ENCODE data around the gene YWHAG. TPM values are rescaled to one million over a fixed set of nuclear protein-coding genes. Genes with fewer than 3 reads are reported as not detected.

Gene YWHAG
- total and polyA plus RNA-seq, 2 of the 13 experiments (the other 11 are each of a cell fraction or from before 2014, with no cell fraction given), result 36.9 to 67.5 TPM

DNA sequence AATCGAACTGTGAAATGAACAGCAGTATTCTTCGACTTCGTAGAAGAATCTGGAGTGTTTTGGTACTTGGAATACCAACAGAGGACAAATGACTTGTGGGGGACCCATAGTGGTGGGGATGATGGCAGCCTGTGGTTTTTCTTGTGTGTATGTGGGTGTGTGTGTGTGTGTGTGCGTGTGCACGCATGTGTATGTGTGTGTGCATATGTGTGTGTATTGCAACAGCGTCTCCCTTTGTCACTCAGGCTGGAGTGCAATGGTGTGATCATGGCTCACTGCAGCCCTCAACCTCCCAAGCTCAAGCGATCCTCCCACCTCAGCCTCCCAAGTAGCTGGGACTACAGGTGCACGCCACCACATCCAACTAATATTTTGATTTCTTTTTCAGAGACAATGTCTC lies 9.4 kb upstream of the YWHAG start:
- in situ Hi-C loops (cut with HindIII; ENCODE audit: extremely low pct_ligation_motif_present, low pct_unique_long_range_greater_than_20kb) (no loop called here), intact Hi-C loops (cut with micrococcal nuclease; ENCODE audit: unreplicated experiment) (no loop called here)
- 0 out of 5 replicates have a peak, but pooled peaks cover 0 to under 1% of the 10 kb centered on the region in 2 experiments for H3K27me3 ChIP-seq (ENCODE audit: control insufficient read depth in 1 of 2, insufficient read depth in 2 of 2, low read length in 2 of 2)
- ChIA-PET POLR2A (no interaction called here), CTCF (ENCODE audit: low intra/inter-chr PET ratio, low total read pairs) (no interaction called here)
- ATAC-seq, result no peak
- BruUV-seq (replicated peaks), result no TSS peak
- no peaks in the 10 kb centered on the region for H3K79me2 ChIP-seq (ENCODE audit: insufficient read depth, low read length)
- H3K27ac ChIP-seq (ENCODE audit: extremely low read length, insufficient read depth, low read length), result no peak overlapping the region
- no peaks in the 10 kb centered on the region for H3K9me3 ChIP-seq (ENCODE audit: low read length)
- no peaks in the 10 kb centered on the region for H4K20me1 ChIP-seq (ENCODE audit: insufficient read depth, low read length)
- WGBS (ENCODE audit: low lambda C conversion rate), result 50% methylated on average over 5 of the region's 8 CpGs
- no peak for FAIRE-seq
- H2AFZ ChIP-seq (ENCODE audit: low read length), result no peak overlapping the region
- peaks cover 23% of the 10 kb centered on the region for H3K4me1 ChIP-seq (ENCODE audit: insufficient read depth, low read length)
- no peak for DNase-seq (ENCODE audit: low spot score)
- H3K4me3 ChIP-seq (replicated peaks in 1 of 3; ENCODE audit: insufficient read depth in 1 of 3, low read depth in 2 of 3, low read length in 3 of 3), result no peak overlapping the region
- H3K36me3 ChIP-seq (replicated peaks in 1 of 2; ENCODE audit: control insufficient read depth in 1 of 2, insufficient read depth in 2 of 2, low read length in 2 of 2), result no peaks in the 10 kb centered on the region
- H3K9ac ChIP-seq (ENCODE audit: insufficient read depth, low read depth, low read length), result no peak overlapping the region
- H3K4me2 ChIP-seq (ENCODE audit: low read depth, low read length), result no peak overlapping the region
- TF ChIP-seq MTF1 (CRISPR knock-in tag; IDR thresholded peaks at IDR 0.05) (no peak), THAP11 (CRISPR knock-in tag; IDR thresholded peaks at IDR 0.05) (no peak), TBX2 (CRISPR knock-in tag; IDR thresholded peaks at IDR 0.05; ENCODE audit: borderline replicate concordance) (no peak), MTA3 (CRISPR knock-in tag; IDR thresholded peaks at IDR 0.05) (no peak), MTF2 (CRISPR knock-in tag; IDR thresholded peaks at IDR 0.05; ENCODE audit: borderline replicate concordance) (no peak)
- TF ChIP-seq, protein P1, sequence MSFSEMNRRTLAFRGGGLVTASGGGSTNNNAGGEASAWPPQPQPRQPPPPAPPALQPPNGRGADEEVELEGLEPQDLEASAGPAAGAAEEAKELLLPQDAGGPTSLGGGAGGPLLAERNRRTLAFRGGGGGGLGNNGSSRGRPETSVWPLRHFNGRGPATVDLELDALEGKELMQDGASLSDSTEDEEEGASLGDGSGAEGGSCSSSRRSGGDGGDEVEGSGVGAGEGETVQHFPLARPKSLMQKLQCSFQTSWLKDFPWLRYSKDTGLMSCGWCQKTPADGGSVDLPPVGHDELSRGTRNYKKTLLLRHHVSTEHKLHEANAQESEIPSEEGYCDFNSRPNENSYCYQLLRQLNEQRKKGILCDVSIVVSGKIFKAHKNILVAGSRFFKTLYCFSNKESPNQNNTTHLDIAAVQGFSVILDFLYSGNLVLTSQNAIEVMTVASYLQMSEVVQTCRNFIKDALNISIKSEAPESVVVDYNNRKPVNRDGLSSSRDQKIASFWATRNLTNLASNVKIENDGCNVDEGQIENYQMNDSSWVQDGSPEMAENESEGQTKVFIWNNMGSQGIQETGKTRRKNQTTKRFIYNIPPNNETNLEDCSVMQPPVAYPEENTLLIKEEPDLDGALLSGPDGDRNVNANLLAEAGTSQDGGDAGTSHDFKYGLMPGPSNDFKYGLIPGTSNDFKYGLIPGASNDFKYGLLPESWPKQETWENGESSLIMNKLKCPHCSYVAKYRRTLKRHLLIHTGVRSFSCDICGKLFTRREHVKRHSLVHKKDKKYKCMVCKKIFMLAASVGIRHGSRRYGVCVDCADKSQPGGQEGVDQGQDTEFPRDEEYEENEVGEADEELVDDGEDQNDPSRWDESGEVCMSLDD (CRISPR knock-in tag; IDR thresholded peaks at IDR 0.05; ENCODE audit: borderline replicate concordance), result no peak
- TF ChIP-seq, protein P2, sequence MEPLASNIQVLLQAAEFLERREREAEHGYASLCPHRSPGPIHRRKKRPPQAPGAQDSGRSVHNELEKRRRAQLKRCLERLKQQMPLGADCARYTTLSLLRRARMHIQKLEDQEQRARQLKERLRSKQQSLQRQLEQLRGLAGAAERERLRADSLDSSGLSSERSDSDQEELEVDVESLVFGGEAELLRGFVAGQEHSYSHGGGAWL (CRISPR knock-in tag; IDR thresholded peaks at IDR 0.05), result no peak
- TF ChIP-seq, protein P3, sequence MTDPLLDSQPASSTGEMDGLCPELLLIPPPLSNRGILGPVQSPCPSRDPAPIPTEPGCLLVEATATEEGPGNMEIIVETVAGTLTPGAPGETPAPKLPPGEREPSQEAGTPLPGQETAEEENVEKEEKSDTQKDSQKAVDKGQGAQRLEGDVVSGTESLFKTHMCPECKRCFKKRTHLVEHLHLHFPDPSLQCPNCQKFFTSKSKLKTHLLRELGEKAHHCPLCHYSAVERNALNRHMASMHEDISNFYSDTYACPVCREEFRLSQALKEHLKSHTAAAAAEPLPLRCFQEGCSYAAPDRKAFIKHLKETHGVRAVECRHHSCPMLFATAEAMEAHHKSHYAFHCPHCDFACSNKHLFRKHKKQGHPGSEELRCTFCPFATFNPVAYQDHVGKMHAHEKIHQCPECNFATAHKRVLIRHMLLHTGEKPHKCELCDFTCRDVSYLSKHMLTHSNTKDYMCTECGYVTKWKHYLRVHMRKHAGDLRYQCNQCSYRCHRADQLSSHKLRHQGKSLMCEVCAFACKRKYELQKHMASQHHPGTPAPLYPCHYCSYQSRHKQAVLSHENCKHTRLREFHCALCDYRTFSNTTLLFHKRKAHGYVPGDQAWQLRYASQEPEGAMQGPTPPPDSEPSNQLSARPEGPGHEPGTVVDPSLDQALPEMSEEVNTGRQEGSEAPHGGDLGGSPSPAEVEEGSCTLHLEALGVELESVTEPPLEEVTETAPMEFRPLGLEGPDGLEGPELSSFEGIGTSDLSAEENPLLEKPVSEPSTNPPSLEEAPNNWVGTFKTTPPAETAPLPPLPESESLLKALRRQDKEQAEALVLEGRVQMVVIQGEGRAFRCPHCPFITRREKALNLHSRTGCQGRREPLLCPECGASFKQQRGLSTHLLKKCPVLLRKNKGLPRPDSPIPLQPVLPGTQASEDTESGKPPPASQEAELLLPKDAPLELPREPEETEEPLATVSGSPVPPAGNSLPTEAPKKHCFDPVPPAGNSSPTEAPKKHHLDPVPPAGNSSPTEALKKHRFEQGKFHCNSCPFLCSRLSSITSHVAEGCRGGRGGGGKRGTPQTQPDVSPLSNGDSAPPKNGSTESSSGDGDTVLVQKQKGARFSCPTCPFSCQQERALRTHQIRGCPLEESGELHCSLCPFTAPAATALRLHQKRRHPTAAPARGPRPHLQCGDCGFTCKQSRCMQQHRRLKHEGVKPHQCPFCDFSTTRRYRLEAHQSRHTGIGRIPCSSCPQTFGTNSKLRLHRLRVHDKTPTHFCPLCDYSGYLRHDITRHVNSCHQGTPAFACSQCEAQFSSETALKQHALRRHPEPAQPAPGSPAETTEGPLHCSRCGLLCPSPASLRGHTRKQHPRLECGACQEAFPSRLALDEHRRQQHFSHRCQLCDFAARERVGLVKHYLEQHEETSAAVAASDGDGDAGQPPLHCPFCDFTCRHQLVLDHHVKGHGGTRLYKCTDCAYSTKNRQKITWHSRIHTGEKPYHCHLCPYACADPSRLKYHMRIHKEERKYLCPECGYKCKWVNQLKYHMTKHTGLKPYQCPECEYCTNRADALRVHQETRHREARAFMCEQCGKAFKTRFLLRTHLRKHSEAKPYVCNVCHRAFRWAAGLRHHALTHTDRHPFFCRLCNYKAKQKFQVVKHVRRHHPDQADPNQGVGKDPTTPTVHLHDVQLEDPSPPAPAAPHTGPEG (CRISPR knock-in tag; IDR thresholded peaks at IDR 0.05), result no peak
- TF ChIP-seq, protein P4, sequence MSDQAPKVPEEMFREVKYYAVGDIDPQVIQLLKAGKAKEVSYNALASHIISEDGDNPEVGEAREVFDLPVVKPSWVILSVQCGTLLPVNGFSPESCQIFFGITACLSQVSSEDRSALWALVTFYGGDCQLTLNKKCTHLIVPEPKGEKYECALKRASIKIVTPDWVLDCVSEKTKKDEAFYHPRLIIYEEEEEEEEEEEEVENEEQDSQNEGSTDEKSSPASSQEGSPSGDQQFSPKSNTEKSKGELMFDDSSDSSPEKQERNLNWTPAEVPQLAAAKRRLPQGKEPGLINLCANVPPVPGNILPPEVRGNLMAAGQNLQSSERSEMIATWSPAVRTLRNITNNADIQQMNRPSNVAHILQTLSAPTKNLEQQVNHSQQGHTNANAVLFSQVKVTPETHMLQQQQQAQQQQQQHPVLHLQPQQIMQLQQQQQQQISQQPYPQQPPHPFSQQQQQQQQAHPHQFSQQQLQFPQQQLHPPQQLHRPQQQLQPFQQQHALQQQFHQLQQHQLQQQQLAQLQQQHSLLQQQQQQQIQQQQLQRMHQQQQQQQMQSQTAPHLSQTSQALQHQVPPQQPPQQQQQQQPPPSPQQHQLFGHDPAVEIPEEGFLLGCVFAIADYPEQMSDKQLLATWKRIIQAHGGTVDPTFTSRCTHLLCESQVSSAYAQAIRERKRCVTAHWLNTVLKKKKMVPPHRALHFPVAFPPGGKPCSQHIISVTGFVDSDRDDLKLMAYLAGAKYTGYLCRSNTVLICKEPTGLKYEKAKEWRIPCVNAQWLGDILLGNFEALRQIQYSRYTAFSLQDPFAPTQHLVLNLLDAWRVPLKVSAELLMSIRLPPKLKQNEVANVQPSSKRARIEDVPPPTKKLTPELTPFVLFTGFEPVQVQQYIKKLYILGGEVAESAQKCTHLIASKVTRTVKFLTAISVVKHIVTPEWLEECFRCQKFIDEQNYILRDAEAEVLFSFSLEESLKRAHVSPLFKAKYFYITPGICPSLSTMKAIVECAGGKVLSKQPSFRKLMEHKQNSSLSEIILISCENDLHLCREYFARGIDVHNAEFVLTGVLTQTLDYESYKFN (CRISPR knock-in tag; conservative IDR thresholded peaks at IDR 0.05), result no peak
